ENCODE results near the gene USP40. TPM values are rescaled to one million over a fixed set of nuclear protein-coding genes. Genes with fewer than 3 reads are reported as not detected.

Gene USP40
- total and polyA plus RNA-seq, 9 of the 15 experiments (the other 6 are each of a cell fraction or from before 2014, with no cell fraction given) = 5.5 to 15.0 (median 9.3) TPM

DNA sequence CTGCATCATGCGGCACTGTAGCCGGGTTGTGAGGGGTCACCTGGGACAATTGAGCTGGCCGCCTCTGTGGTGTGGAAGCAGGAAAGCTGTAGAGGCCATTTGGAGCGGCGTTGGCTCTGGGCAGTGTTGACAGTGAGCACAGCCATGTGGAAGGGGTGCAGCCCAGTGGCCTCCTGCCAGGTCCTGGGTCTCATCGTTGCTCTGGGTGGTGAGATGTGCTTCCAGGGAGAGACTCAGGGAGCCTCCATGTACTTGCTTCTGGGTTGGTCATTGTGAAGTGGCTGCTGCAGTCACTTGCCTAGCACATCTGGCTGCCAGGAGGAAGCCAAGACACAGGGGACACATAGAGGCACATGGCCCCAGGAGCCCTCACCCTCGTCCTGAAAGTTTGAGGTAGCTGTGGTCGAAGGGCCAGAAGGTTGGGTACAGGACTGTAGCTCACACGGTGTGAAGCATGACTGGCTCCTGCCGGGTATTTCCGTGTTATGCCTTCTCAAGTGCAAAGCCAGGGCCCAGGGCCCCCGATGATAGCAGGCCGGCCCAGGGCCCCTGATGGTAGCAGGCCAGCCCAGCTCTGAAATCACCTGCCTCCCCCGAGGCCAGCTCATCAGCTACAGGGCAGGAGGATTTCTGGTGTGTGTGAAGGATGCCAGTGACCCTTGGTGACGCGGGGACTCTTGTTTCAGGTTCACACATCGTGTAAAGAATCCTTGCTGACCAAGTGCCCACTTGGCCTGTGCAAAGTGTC, 129.7 kb downstream of the USP40 start:
- POLR2A ChIA-PET = no interaction called here

DNA sequence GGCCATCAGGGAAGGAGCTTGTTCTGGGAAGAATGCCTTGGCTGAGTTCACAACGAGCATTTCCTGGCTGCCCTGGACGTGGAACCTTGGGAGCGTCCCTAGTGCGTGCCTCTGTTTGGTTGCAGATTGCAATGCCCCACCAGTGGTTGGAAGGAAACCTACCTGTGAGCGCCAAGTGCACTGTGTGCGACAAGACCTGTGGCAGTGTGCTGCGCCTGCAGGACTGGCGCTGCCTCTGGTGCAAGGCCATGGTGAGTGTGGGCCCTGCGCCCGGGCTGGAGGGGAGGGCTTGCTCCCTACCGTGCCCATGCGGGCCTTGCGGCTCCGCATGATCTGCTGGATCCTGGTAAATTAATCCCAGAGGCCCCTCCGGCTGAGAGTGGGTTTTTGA, 130.4 kb downstream of the USP40 start:
- no peaks in the 10 kb centered on the region for H3K27me3 ChIP-seq (ENCODE audit: control insufficient read depth in 2 of 2, insufficient read depth in 2 of 2, low read length in 2 of 2)
- BruUV-seq (replicated peaks) = no TSS peak
- POLR2A ChIA-PET = interaction anchor here (0.7 kb wide), 1 partner anchor 9 kb away, joined by 5 read pairs; no protein-coding TSS in a partner anchor
- H3K79me2 ChIP-seq (ENCODE audit: control insufficient read depth, insufficient read depth, low read length) = no peaks in the 10 kb centered on the region
- H3K9me3 ChIP-seq (replicated peaks; ENCODE audit: control insufficient read depth, insufficient read depth, low read depth, low read length) = no peaks in the 10 kb centered on the region
- H3K9me1 ChIP-seq (ENCODE audit: control insufficient read depth, insufficient read depth, low read length) = no peaks in the 10 kb centered on the region
- H3K4me3 ChIP-seq = no peak overlapping the region
- H3K4me1 ChIP-seq (replicated peaks in 1 of 2; ENCODE audit: control insufficient read depth in 2 of 2, insufficient read depth in 2 of 2, low read length in 2 of 2) = no peaks in the 10 kb centered on the region; a peak in 2 of 5 replicates
- peaks cover 34% of the 10 kb centered on the region; the same call in 2 of the 3 replicates for H3K36me3 ChIP-seq (ENCODE audit: control insufficient read depth, insufficient read depth, low read length)
- no peak for ATAC-seq
- TF ChIP-seq ZNF24 (IDR thresholded peaks at IDR 0.05) (no peak), SMAD4 (CRISPR knock-in tag; conservative IDR thresholded peaks at IDR 0.05) (no peak), CHD1 (IDR thresholded peaks at IDR 0.05; ENCODE audit: low read length) (no peak)
- H4K20me1 ChIP-seq (replicated peaks; ENCODE audit: control insufficient read depth, insufficient read depth, low read length) = no peaks in the 10 kb centered on the region
- no peak for DNase-seq (ENCODE audit: extremely low read depth in 1 of 4, low spot score in 3 of 4)
- no peak overlapping the region for H2AFZ ChIP-seq (ENCODE audit: low read depth, low read length)
- WGBS (ENCODE audit: insufficient coverage, low coverage, missing lambda C conversion rate) = 98% methylated on average over 9 of the region's 15 CpGs
- intact Hi-C loops (cut with micrococcal nuclease) (no loop called here), in situ Hi-C loops (cut with MboI) (no loop called here)
- no peak overlapping the region for H3K27ac ChIP-seq (ENCODE audit: extremely low read depth, low read depth, low read length)
- CTCF ChIA-PET (ENCODE audit: low intra/inter-chr PET ratio) = no interaction called here
- FAIRE-seq = no peak
- H3K4me2 ChIP-seq (ENCODE audit: insufficient read depth, low read length) = no peak overlapping the region
- H3K9ac ChIP-seq (ENCODE audit: insufficient read depth in 1 of 2, low read depth in 2 of 2, low read length in 2 of 2) = no peak overlapping the region

More for the DNA sequence above, 129.7 kb downstream of the USP40 start:
- H3K9ac ChIP-seq (ENCODE audit: insufficient read depth in 1 of 2, low read depth in 2 of 2, low read length in 2 of 2) = no peak overlapping the region
- CTCF ChIA-PET (ENCODE audit: low intra/inter-chr PET ratio) = no interaction called here
- H3K9me3 ChIP-seq (replicated peaks; ENCODE audit: control insufficient read depth, insufficient read depth, low read depth, low read length) = no peaks in the 10 kb centered on the region
- H4K20me1 ChIP-seq (replicated peaks; ENCODE audit: control insufficient read depth, insufficient read depth, low read length) = no peaks in the 10 kb centered on the region
- no TSS peak for BruUV-seq (replicated peaks)
- H3K36me3 ChIP-seq (ENCODE audit: control insufficient read depth, insufficient read depth, low read length) = peaks cover 37% of the 10 kb centered on the region; the same call in 2 of the 3 replicates
- TF ChIP-seq BCOR (IDR thresholded peaks at IDR 0.05) = no peak
- TF ChIP-seq, protein P1, sequence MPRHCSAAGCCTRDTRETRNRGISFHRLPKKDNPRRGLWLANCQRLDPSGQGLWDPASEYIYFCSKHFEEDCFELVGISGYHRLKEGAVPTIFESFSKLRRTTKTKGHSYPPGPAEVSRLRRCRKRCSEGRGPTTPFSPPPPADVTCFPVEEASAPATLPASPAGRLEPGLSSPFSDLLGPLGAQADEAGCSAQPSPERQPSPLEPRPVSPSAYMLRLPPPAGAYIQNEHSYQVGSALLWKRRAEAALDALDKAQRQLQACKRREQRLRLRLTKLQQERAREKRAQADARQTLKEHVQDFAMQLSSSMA (CRISPR knock-in tag; IDR thresholded peaks at IDR 0.05) = no peak
- H2AFZ ChIP-seq (ENCODE audit: low read depth, low read length) = no peak overlapping the region
- no peaks in the 10 kb centered on the region for H3K9me1 ChIP-seq (ENCODE audit: control insufficient read depth, insufficient read depth, low read length)
- H3K27me3 ChIP-seq (ENCODE audit: control insufficient read depth in 2 of 2, insufficient read depth in 2 of 2, low read length in 2 of 2) = no peaks in the 10 kb centered on the region
- H3K4me1 ChIP-seq (replicated peaks in 1 of 2; ENCODE audit: control insufficient read depth in 2 of 2, insufficient read depth in 2 of 2, low read length in 2 of 2) = no peaks in the 10 kb centered on the region; a peak in 2 of 5 replicates
- no peak for FAIRE-seq
- intact Hi-C loops (cut with micrococcal nuclease) = no loop called here
- no peak for DNase-seq (ENCODE audit: extremely low read depth in 1 of 4, low spot score in 3 of 4)
- no peak overlapping the region for H3K4me2 ChIP-seq (ENCODE audit: insufficient read depth, low read length)
- no peak overlapping the region for H3K27ac ChIP-seq (ENCODE audit: extremely low read depth, low read depth, low read length)
- 97% methylated on average over 14 of the region's 17 CpGs for WGBS (ENCODE audit: insufficient coverage, low coverage, missing lambda C conversion rate)
- no peak for ATAC-seq
- in situ Hi-C loops (cut with MboI) = no loop called here
- H3K4me3 ChIP-seq = no peak overlapping the region
- no peaks in the 10 kb centered on the region for H3K79me2 ChIP-seq (ENCODE audit: control insufficient read depth, insufficient read depth, low read length)
